ENCODE data around the gene DHCR7. TPM values are rescaled to one million over a fixed set of nuclear protein-coding genes. Genes with fewer than 3 reads are reported as not detected.

Gene DHCR7
- total RNA-seq, 1 donor from 2014 or later, result 9.9 TPM

GRCh38 chr11:71458146-71459070 is 10.2 kb upstream of the DHCR7 start:
- Histone ChIP-seq H3K9ac (ENCODE audit: low read depth in 1 of 3, low read length in 3 of 3) (no peak overlapping the region), H3K36me3 (ENCODE audit: control insufficient read depth in 3 of 3, insufficient read depth in 3 of 3, low read length in 3 of 3) (peaks cover 51 to 57% (median 54%) of the 10 kb centered on the region in 3 donors), H3K27ac (ENCODE audit: low read depth, low read length) (no peak overlapping the region), H3K27me3 (ENCODE audit: control insufficient read depth in 3 of 3, insufficient read depth in 3 of 3, low read length in 3 of 3) (no peaks in the 10 kb centered on the region), H3K9me3 (ENCODE audit: control insufficient read depth in 3 of 3, low read length in 3 of 3) (no peaks in the 10 kb centered on the region), H3K4me3 (ENCODE audit: low read length in 3 of 3) (no peak overlapping the region), H3K4me1 (ENCODE audit: control insufficient read depth in 3 of 3, insufficient read depth in 3 of 3, low read length in 3 of 3) (peaks cover 7 to 8% (median 8%) of the 10 kb centered on the region in 3 donors)

GRCh38 chr11:71456831-71457230 is 8.6 kb upstream of the DHCR7 start:
- H3K4me1 ChIP-seq (ENCODE audit: control insufficient read depth in 3 of 3, insufficient read depth in 3 of 3, low read length in 3 of 3), result peaks cover 8 to 19% (median 16%) of the 10 kb centered on the region in 3 donors
- H3K9ac ChIP-seq (ENCODE audit: low read depth in 1 of 3, low read length in 3 of 3), result no peak overlapping the region
- H3K27me3 ChIP-seq (ENCODE audit: control insufficient read depth in 3 of 3, insufficient read depth in 3 of 3, low read length in 3 of 3), result no peaks in the 10 kb centered on the region
- H3K36me3 ChIP-seq (ENCODE audit: control insufficient read depth in 3 of 3, insufficient read depth in 3 of 3, low read length in 3 of 3), result peaks cover 48 to 53% (median 48%) of the 10 kb centered on the region in 3 donors
- H3K27ac ChIP-seq (ENCODE audit: low read depth, low read length), result no peak overlapping the region
- H3K4me3 ChIP-seq (ENCODE audit: low read length in 3 of 3), result no peak overlapping the region
- no peaks in the 10 kb centered on the region for H3K9me3 ChIP-seq (ENCODE audit: control insufficient read depth in 3 of 3, low read length in 3 of 3)

- peaks cover 8 to 19% (median 16%) of the 10 kb centered on the region in 3 donors for H3K4me1 ChIP-seq (ENCODE audit: control insufficient read depth in 3 of 3, insufficient read depth in 3 of 3, low read length in 3 of 3)
- no peak overlapping the region for H3K27ac ChIP-seq (ENCODE audit: low read depth, low read length)
- no peak overlapping the region for H3K9ac ChIP-seq (ENCODE audit: low read depth in 1 of 3, low read length in 3 of 3)
- H3K4me3 ChIP-seq (ENCODE audit: low read length in 3 of 3), result no peak overlapping the region
- peaks cover 45 to 50% (median 46%) of the 10 kb centered on the region in 3 donors for H3K36me3 ChIP-seq (ENCODE audit: control insufficient read depth in 3 of 3, insufficient read depth in 3 of 3, low read length in 3 of 3)
- H3K9me3 ChIP-seq (ENCODE audit: control insufficient read depth in 3 of 3, low read length in 3 of 3), result no peaks in the 10 kb centered on the region
- no peaks in the 10 kb centered on the region for H3K27me3 ChIP-seq (ENCODE audit: control insufficient read depth in 3 of 3, insufficient read depth in 3 of 3, low read length in 3 of 3)
These were observed 8.1 kb upstream of the DHCR7 start for GRCh38 chr11:71456294-71456693.

GRCh38 chr11:71454470-71455113 is 6.4 kb upstream of the DHCR7 start:
- Histone ChIP-seq H3K27me3 (ENCODE audit: control insufficient read depth in 3 of 3, insufficient read depth in 3 of 3, low read length in 3 of 3) (no peaks in the 10 kb centered on the region), H3K9ac (ENCODE audit: low read depth in 1 of 3, low read length in 3 of 3) (no peak overlapping the region), H3K4me1 (ENCODE audit: control insufficient read depth in 3 of 3, insufficient read depth in 3 of 3, low read length in 3 of 3) (peaks cover 8 to 22% (median 16%) of the 10 kb centered on the region in 3 donors), H3K36me3 (ENCODE audit: control insufficient read depth in 3 of 3, insufficient read depth in 3 of 3, low read length in 3 of 3) (peaks cover 37 to 41% (median 39%) of the 10 kb centered on the region in 3 donors), H3K4me3 (ENCODE audit: low read length in 3 of 3) (no peak overlapping the region), H3K9me3 (ENCODE audit: control insufficient read depth in 3 of 3, low read length in 3 of 3) (no peaks in the 10 kb centered on the region), H3K27ac (ENCODE audit: low read depth, low read length) (no peak overlapping the region)

GRCh38 chr11:71453918-71454304 is 5.7 kb upstream of the DHCR7 start:
- Histone ChIP-seq H3K27me3 (ENCODE audit: control insufficient read depth in 3 of 3, insufficient read depth in 3 of 3, low read length in 3 of 3) (no peaks in the 10 kb centered on the region), H3K27ac (ENCODE audit: low read depth, low read length) (no peak overlapping the region), H3K4me1 (ENCODE audit: control insufficient read depth in 3 of 3, insufficient read depth in 3 of 3, low read length in 3 of 3) (peaks cover 14 to 29% (median 17%) of the 10 kb centered on the region in 3 donors), H3K4me3 (ENCODE audit: low read length in 3 of 3) (peak overlapping the region; percentile 88 to 96 (median 94)), H3K9me3 (ENCODE audit: control insufficient read depth in 3 of 3, low read length in 3 of 3) (no peaks in the 10 kb centered on the region), H3K36me3 (ENCODE audit: control insufficient read depth in 3 of 3, insufficient read depth in 3 of 3, low read length in 3 of 3) (peaks cover 30 to 35% (median 32%) of the 10 kb centered on the region in 3 donors), H3K9ac (ENCODE audit: low read depth in 1 of 3, low read length in 3 of 3) (peak overlapping the region; percentile 63 to 93 (median 86))

- peak within 1 kb of the TSS; percentile 74 for H3K27ac ChIP-seq (ENCODE audit: low read depth, low read length)
- no peaks in the 10 kb centered on the region for H3K27me3 ChIP-seq (ENCODE audit: control insufficient read depth in 3 of 3, insufficient read depth in 3 of 3, low read length in 3 of 3)
- peaks cover 24 to 28% (median 26%) of the 10 kb centered on the region in 3 donors for H3K36me3 ChIP-seq (ENCODE audit: control insufficient read depth in 3 of 3, insufficient read depth in 3 of 3, low read length in 3 of 3)
- peaks cover 16 to 34% (median 22%) of the 10 kb centered on the region in 3 donors for H3K4me1 ChIP-seq (ENCODE audit: control insufficient read depth in 3 of 3, insufficient read depth in 3 of 3, low read length in 3 of 3)
- peak within 1 kb of the TSS; percentile 95 to 96 (median 96) for H3K4me3 ChIP-seq (ENCODE audit: low read length in 3 of 3)
- peak within 1 kb of the TSS; percentile 86 to 93 (median 91) for H3K9ac ChIP-seq (ENCODE audit: low read depth in 1 of 3, low read length in 3 of 3)
- H3K9me3 ChIP-seq (ENCODE audit: control insufficient read depth in 3 of 3, low read length in 3 of 3), result no peaks in the 10 kb centered on the region
These were observed 5.1 kb upstream of the DHCR7 start, which contains the start of gene NADSYN1 for GRCh38 chr11:71453037-71453917. NADSYN1 (plus strand) TSS chr11:71453203; CDS start chr11:71453297, 94 bp downstream.

GRCh38 chr11:71452199-71453036 is 4.2 kb upstream of the DHCR7 start:
- Histone ChIP-seq H3K27ac (ENCODE audit: low read depth, low read length) (peak overlapping the region; percentile 74), H3K36me3 (ENCODE audit: control insufficient read depth in 3 of 3, insufficient read depth in 3 of 3, low read length in 3 of 3) (peaks cover 19 to 24% (median 23%) of the 10 kb centered on the region in 3 donors), H3K4me1 (ENCODE audit: control insufficient read depth in 3 of 3, insufficient read depth in 3 of 3, low read length in 3 of 3) (peaks cover 20 to 39% (median 25%) of the 10 kb centered on the region in 3 donors), H3K9ac (ENCODE audit: low read depth in 1 of 3, low read length in 3 of 3) (peak overlapping the region; percentile 85 to 93 (median 91)), H3K27me3 (ENCODE audit: control insufficient read depth in 3 of 3, insufficient read depth in 3 of 3, low read length in 3 of 3) (no peaks in the 10 kb centered on the region), H3K9me3 (ENCODE audit: control insufficient read depth in 3 of 3, low read length in 3 of 3) (no peaks in the 10 kb centered on the region), H3K4me3 (ENCODE audit: low read length in 3 of 3) (peak overlapping the region; percentile 95 to 96 (median 96))

GRCh38 chr11:71451596-71452198 is 3.5 kb upstream of the DHCR7 start:
- Histone ChIP-seq H3K9ac (ENCODE audit: low read depth in 1 of 3, low read length in 3 of 3) (peak overlapping the region in 2 of 3 donors; percentile 91 to 93), H3K4me3 (ENCODE audit: low read length in 3 of 3) (peak overlapping the region in 2 of 3 donors; percentile 95 to 96)

More at GRCh38 chr11:71451596-71452198, 3.5 kb upstream of the DHCR7 start:
- no peaks in the 10 kb centered on the region for H3K9me3 ChIP-seq (ENCODE audit: control insufficient read depth in 3 of 3, low read length in 3 of 3)
- H3K27me3 ChIP-seq (ENCODE audit: control insufficient read depth in 3 of 3, insufficient read depth in 3 of 3, low read length in 3 of 3), result no peaks in the 10 kb centered on the region
- H3K36me3 ChIP-seq (ENCODE audit: control insufficient read depth in 3 of 3, insufficient read depth in 3 of 3, low read length in 3 of 3), result peaks cover 12 to 19% (median 17%) of the 10 kb centered on the region in 3 donors
- peaks cover 21 to 41% (median 26%) of the 10 kb centered on the region in 3 donors for H3K4me1 ChIP-seq (ENCODE audit: control insufficient read depth in 3 of 3, insufficient read depth in 3 of 3, low read length in 3 of 3)
- H3K27ac ChIP-seq (ENCODE audit: low read depth, low read length), result no peak overlapping the region

Measured in skeletal muscle tissue (tissue), 4 donors.